ENCODE measurements around the gene MOG. TPM values are rescaled to one million over a fixed set of nuclear protein-coding genes. Genes with fewer than 3 reads are reported as not detected.

MOG gene
- total and polyA plus RNA-seq, 2 experiments from 2014 or later: 0.55 to 2.5 TPM

DNA sequence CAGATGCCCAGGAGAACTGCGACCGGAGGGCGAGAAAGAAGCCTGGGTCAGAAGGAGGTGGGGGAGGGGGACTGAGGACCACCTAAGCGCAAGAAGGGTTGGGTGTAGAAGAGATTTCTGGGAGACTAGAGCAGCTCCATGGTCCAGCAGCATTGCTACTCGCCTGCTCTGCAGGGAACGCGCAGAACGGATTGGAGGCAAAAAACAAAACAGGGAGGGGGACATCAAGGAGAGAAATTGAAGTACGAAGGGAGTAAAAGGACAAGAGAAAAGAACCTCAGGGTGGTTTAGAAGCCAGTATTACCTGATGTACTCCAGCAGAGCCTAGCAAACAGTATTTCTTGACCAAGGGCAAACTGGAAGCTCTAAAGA lies 23.4 kb upstream of the MOG start:
- no peaks in the 10 kb centered on the region for H3K9me3 Mint-ChIP-seq
- TF ChIP-seq, protein P1, sequence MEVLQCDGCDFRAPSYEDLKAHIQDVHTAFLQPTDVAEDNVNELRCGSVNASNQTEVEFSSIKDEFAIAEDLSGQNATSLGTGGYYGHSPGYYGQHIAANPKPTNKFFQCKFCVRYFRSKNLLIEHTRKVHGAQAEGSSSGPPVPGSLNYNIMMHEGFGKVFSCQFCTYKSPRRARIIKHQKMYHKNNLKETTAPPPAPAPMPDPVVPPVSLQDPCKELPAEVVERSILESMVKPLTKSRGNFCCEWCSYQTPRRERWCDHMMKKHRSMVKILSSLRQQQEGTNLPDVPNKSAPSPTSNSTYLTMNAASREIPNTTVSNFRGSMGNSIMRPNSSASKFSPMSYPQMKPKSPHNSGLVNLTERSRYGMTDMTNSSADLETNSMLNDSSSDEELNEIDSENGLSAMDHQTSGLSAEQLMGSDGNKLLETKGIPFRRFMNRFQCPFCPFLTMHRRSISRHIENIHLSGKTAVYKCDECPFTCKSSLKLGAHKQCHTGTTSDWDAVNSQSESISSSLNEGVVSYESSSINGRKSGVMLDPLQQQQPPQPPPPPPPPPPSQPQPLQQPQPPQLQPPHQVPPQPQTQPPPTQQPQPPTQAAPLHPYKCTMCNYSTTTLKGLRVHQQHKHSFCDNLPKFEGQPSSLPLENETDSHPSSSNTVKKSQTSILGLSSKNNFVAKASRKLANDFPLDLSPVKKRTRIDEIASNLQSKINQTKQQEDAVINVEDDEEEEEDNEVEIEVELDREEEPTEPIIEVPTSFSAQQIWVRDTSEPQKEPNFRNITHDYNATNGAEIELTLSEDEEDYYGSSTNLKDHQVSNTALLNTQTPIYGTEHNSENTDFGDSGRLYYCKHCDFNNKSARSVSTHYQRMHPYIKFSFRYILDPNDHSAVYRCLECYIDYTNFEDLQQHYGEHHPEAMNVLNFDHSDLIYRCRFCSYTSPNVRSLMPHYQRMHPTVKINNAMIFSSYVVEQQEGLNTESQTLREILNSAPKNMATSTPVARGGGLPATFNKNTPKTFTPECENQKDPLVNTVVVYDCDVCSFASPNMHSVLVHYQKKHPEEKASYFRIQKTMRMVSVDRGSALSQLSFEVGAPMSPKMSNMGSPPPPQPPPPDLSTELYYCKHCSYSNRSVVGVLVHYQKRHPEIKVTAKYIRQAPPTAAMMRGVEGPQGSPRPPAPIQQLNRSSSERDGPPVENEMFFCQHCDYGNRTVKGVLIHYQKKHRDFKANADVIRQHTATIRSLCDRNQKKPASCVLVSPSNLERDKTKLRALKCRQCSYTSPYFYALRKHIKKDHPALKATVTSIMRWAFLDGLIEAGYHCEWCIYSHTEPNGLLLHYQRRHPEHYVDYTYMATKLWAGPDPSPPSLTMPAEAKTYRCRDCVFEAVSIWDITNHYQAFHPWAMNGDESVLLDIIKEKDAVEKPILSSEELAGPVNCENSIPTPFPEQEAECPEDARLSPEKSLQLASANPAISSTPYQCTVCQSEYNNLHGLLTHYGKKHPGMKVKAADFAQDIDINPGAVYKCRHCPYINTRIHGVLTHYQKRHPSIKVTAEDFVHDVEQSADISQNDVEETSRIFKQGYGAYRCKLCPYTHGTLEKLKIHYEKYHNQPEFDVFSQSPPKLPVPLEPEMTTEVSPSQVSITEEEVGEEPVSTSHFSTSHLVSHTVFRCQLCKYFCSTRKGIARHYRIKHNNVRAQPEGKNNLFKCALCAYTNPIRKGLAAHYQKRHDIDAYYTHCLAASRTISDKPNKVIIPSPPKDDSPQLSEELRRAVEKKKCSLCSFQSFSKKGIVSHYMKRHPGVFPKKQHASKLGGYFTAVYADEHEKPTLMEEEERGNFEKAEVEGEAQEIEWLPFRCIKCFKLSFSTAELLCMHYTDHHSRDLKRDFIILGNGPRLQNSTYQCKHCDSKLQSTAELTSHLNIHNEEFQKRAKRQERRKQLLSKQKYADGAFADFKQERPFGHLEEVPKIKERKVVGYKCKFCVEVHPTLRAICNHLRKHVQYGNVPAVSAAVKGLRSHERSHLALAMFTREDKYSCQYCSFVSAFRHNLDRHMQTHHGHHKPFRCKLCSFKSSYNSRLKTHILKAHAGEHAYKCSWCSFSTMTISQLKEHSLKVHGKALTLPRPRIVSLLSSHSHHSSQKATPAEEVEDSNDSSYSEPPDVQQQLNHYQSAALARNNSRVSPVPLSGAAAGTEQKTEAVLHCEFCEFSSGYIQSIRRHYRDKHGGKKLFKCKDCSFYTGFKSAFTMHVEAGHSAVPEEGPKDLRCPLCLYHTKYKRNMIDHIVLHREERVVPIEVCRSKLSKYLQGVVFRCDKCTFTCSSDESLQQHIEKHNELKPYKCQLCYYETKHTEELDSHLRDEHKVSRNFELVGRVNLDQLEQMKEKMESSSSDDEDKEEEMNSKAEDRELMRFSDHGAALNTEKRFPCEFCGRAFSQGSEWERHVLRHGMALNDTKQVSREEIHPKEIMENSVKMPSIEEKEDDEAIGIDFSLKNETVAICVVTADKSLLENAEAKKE (CRISPR knock-in tag; IDR thresholded peaks at IDR 0.05): no peak
- TF ChIP-seq EZH2phosphoT487 (IDR thresholded peaks at IDR 0.05; ENCODE audit: unreplicated experiment) (no peak), ZNF331 (CRISPR knock-in tag; IDR thresholded peaks at IDR 0.05; ENCODE audit: low read depth) (no peak), CREB1 (CRISPR knock-in tag; IDR thresholded peaks at IDR 0.05; ENCODE audit: low read depth) (no peak), POLR2AphosphoS5 (IDR thresholded peaks at IDR 0.05; ENCODE audit: low read depth) (no peak), STAT1 (IDR thresholded peaks at IDR 0.05; ENCODE audit: unreplicated experiment) (no peak), ZNF114 (CRISPR knock-in tag; IDR thresholded peaks at IDR 0.05) (no peak), NANOG (IDR thresholded peaks at IDR 0.05; ENCODE audit: borderline replicate concordance) (no peak), REST (IDR thresholded peaks at IDR 0.05; ENCODE audit: unreplicated experiment) (no peak), JUNB (IDR thresholded peaks at IDR 0.05; ENCODE audit: unreplicated experiment) (no peak), EZH2 (IDR thresholded peaks at IDR 0.05; ENCODE audit: low read depth, unreplicated experiment) (no peak)
- TF ChIP-seq, protein P2, sequence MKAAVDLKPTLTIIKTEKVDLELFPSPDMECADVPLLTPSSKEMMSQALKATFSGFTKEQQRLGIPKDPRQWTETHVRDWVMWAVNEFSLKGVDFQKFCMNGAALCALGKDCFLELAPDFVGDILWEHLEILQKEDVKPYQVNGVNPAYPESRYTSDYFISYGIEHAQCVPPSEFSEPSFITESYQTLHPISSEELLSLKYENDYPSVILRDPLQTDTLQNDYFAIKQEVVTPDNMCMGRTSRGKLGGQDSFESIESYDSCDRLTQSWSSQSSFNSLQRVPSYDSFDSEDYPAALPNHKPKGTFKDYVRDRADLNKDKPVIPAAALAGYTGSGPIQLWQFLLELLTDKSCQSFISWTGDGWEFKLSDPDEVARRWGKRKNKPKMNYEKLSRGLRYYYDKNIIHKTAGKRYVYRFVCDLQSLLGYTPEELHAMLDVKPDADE (IDR thresholded peaks at IDR 0.05): no peak
- TF ChIP-seq, protein P3, sequence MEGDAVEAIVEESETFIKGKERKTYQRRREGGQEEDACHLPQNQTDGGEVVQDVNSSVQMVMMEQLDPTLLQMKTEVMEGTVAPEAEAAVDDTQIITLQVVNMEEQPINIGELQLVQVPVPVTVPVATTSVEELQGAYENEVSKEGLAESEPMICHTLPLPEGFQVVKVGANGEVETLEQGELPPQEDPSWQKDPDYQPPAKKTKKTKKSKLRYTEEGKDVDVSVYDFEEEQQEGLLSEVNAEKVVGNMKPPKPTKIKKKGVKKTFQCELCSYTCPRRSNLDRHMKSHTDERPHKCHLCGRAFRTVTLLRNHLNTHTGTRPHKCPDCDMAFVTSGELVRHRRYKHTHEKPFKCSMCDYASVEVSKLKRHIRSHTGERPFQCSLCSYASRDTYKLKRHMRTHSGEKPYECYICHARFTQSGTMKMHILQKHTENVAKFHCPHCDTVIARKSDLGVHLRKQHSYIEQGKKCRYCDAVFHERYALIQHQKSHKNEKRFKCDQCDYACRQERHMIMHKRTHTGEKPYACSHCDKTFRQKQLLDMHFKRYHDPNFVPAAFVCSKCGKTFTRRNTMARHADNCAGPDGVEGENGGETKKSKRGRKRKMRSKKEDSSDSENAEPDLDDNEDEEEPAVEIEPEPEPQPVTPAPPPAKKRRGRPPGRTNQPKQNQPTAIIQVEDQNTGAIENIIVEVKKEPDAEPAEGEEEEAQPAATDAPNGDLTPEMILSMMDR (conservative IDR thresholded peaks at IDR 0.05; ENCODE audit: low read depth in 2 of 2): no peak
- H3K4me1 ChIP-seq (ENCODE audit: insufficient read depth): peaks cover 41% of the 10 kb centered on the region
- H3K27me3 Mint-ChIP-seq (ENCODE audit: insufficient read depth, low read depth, poor library complexity): peaks cover 11% of the 10 kb centered on the region
- ATAC-seq: peak; percentile 1; the same call in 2 of the 3 replicates
- H2AFZ ChIP-seq: peak overlapping the region; percentile 56
- peak overlapping the region; percentile 93 for H3K4me3 ChIP-seq
- H4K20me1 ChIP-seq (replicated peaks; ENCODE audit: insufficient read depth): peaks cover 9% of the 10 kb centered on the region; the same call in 1 of the 2 replicates
- H3K4me3 Mint-ChIP-seq: peak overlapping the region; percentile 86
- H3K9me2 ChIP-seq (ENCODE audit: insufficient read depth): no peaks in the 10 kb centered on the region
- H3F3A ChIP-seq (replicated peaks; ENCODE audit: low read depth): peaks cover 19% of the 10 kb centered on the region
- DNase-seq (ENCODE audit: low spot score): no peak
- peak overlapping the region; percentile 91 for H3K4me2 ChIP-seq
- peaks cover 57% of the 10 kb centered on the region for H3K4me1 Mint-ChIP-seq
- peaks cover 36% of the 10 kb centered on the region for H3K79me2 ChIP-seq (replicated peaks; ENCODE audit: insufficient read depth)
- no peaks in the 10 kb centered on the region for H3K27me3 ChIP-seq (ENCODE audit: insufficient read depth)
- H3K36me3 ChIP-seq (ENCODE audit: insufficient read depth): no peaks in the 10 kb centered on the region
- peak overlapping the region; percentile 92 for H3K27ac Mint-ChIP-seq
- peak overlapping the region; percentile 96 for H3K27ac ChIP-seq (ENCODE audit: low read depth)
- H3K36me3 Mint-ChIP-seq (ENCODE audit: low read depth): peaks cover 3% of the 10 kb centered on the region; the same call in 2 of the 3 replicates
